B cell (primary cell): ENCODE data around the gene EPB41L2. TPM values are rescaled to one million over a fixed set of nuclear protein-coding genes. Genes with fewer than 3 reads are reported as not detected.

Source experiments
- ATAC-seq: fragments of 200-7000 bp; cut with Tn5 transposase; one replicate; pipeline ENCODE4 v1.10.0; 2021; ENCODE audit warnings: low read depth, mild to moderate bottlenecking, moderate number of reproducible peaks, moderate library complexity
- CTCF ChIA-PET: fragments of 350-600 bp; sonication (Branson Sonifier 250); formaldehyde crosslinking; loops from one replicate; lab custom pipeline; 2021; ENCODE audit warnings: antibody characterized with exemption, inconsistent platforms; lab: Charles Lee
- POLR2A ChIA-PET: fragments of 350-600 bp; sonication (Branson Sonifier 250); formaldehyde crosslinking; loops from one replicate; lab custom pipeline; 2021; ENCODE audit warnings: antibody characterized with exemption; lab: Charles Lee
- DNase-seq: peaks from one replicate; pipeline ENCODE4 v3.0.0; 2013
- H2AFZ ChIP-seq: 2 replicates; pipeline ENCODE4 v1.6.1; 2012; ENCODE audit warnings: mild to moderate bottlenecking, low read depth, low read length; ENCODE audit not compliant: insufficient read depth, poor library complexity, severe bottlenecking
- H3K27ac ChIP-seq, 2 donors: 1 replicate in 1 of 2; 2 replicates in 1 of 2; pipeline ENCODE4 v1.5.1; 2012 to 2013; ENCODE audit warnings: low read length in 2 of 2, mild to moderate bottlenecking in 2 of 2, moderate library complexity in 1 of 2
- H3K27me3 ChIP-seq, 4 experiments: fragments of 200-600 bp in 1 of 4; sonication (generic) in 1 of 4; replicated peaks in 1 of 4; 1 replicate in 2 of 4; 2 replicates in 2 of 4; pipeline versions ENCODE4 v1.6.1 to v1.7.0; 2013 to 2016; ENCODE audit warnings: low read length in 3 of 4, mild to moderate bottlenecking in 2 of 4, mixed read lengths in 1 of 4, moderate library complexity in 1 of 4; ENCODE audit not compliant: insufficient read depth in 4 of 4, control insufficient read depth in 3 of 4; ENCODE audit errors: control extremely low read depth in 1 of 4
- H3K36me3 ChIP-seq, 2 experiments: replicated peaks in 1 of 2; 1 replicate in 1 of 2; 2 replicates in 1 of 2; pipeline versions ENCODE4 v1.6.1 to v1.7.1; 2013; ENCODE audit warnings: low read length in 1 of 2; ENCODE audit not compliant: insufficient read depth in 2 of 2, control insufficient read depth in 1 of 2; ENCODE audit errors: control extremely low read depth in 1 of 2, extremely low read depth in 1 of 2
- H3K4me1 ChIP-seq, 2 donors: fragments of 200-600 bp in 1 of 2; sonication (generic) in 1 of 2; 1 replicate in 1 of 2; 2 replicates in 1 of 2; pipeline versions ENCODE4 v1.5.1 to v1.6.1; 2013 to 2017; ENCODE audit warnings: low read length in 2 of 2; ENCODE audit not compliant: control insufficient read depth in 2 of 2, insufficient read depth in 2 of 2
- H3K4me2 ChIP-seq: replicated peaks from 2 replicates; pipeline ENCODE3; 2012; ENCODE audit warnings: mild to moderate bottlenecking, low read depth, low read length; ENCODE audit not compliant: poor library complexity, severe bottlenecking
- H3K4me3 ChIP-seq, 5 experiments: fragments of 200-600 bp in 1 of 5; sonication (generic) in 1 of 5; 1 replicate in 3 of 5; 2 replicates in 2 of 5; pipeline versions ENCODE4 v1.5.1 to v1.7.0; 2011 to 2016; ENCODE audit warnings: low read length in 4 of 5, mild to moderate bottlenecking in 4 of 5, low read depth in 2 of 5, control low read depth in 1 of 5, moderate library complexity in 1 of 5; ENCODE audit not compliant: insufficient read depth in 1 of 5; ENCODE audit errors: control extremely low read depth in 1 of 5, extremely low read depth in 1 of 5
- H3K79me2 ChIP-seq: fragments of 200-600 bp; sonication (generic); one replicate; pipeline ENCODE4 v1.6.0; 2016; ENCODE audit warnings: low read length; ENCODE audit not compliant: control insufficient read depth, insufficient read depth
- H3K9ac ChIP-seq: fragments of 200-600 bp; sonication (generic); 2 replicates; pipeline ENCODE4 v1.6.1; 2017; ENCODE audit warnings: mild to moderate bottlenecking, low read length, moderate library complexity
- H3K9me3 ChIP-seq, 3 donors: one replicate each; pipeline versions ENCODE4 v1.6.1 to v1.7.1; 2013; ENCODE audit warnings: low read length in 2 of 3; ENCODE audit not compliant: control insufficient read depth in 2 of 3, insufficient read depth in 1 of 3; ENCODE audit errors: control extremely low read depth in 1 of 3
- H4K20me1 ChIP-seq: 2 replicates; pipeline ENCODE4 v1.6.0; 2012; ENCODE audit warnings: mild to moderate bottlenecking, low read length; ENCODE audit not compliant: insufficient read depth, control insufficient read depth, poor library complexity, severe bottlenecking
- H3K27ac Mint-ChIP-seq: one replicate; pipeline ENCODE4 v1.8.0; 2021; ENCODE audit warnings: mixed read lengths
- H3K27me3 Mint-ChIP-seq: one replicate; pipeline ENCODE4 v1.8.0; 2021; ENCODE audit warnings: mixed read lengths
- H3K4me1 Mint-ChIP-seq: one replicate; pipeline ENCODE4 v1.8.0; 2021; ENCODE audit warnings: mixed read lengths
- H3K4me3 Mint-ChIP-seq: one replicate; pipeline ENCODE4 v1.8.0; 2021; ENCODE audit warnings: mixed read lengths
- H3K9me3 Mint-ChIP-seq: one replicate; pipeline ENCODE4 v1.8.0; 2022; ENCODE audit warnings: mixed read lengths; ENCODE audit not compliant: insufficient read depth
- CTCF ChIP-seq: fragments of 200-600 bp; IDR thresholded peaks from one replicate; pipeline ENCODE4 v1.8.0; 2022; ENCODE audit warnings: antibody characterized with exemption, mild to moderate bottlenecking
- EZH2 ChIP-seq: IDR thresholded peaks from 2 replicates; pipeline ENCODE4 v1.6.1; 2012; ENCODE audit warnings: borderline replicate concordance, low read depth, mild to moderate bottlenecking, moderate library complexity, low read length; ENCODE audit not compliant: insufficient read depth, poor library complexity, severe bottlenecking
- WGBS: methylation state at CpG from one replicate; pipeline ENCODE4 v1.1.5; 2013; ENCODE audit warnings: missing lambda C conversion rate; ENCODE audit not compliant: insufficient coverage; 5-methylcytosine and 5-hydroxymethylcytosine counted together
- intact Hi-C: fragments of 100-400 bp; cut with micrococcal nuclease; formaldehyde crosslinking; loops from one replicate; pipeline ENCODE4 v1.10.0; 2022
- polyA plus RNA-seq: library from polyadenylated mRNA; depleted of rRNA; stranded (reverse); fragments of >200 nt; gene quantifications from 2 replicates; pipeline ENCODE4 v1.2.3, GENCODE V29; 2012
- total RNA-seq, 2 donors: library from RNA; stranded (reverse); fragments of 120-200 nt in 1 of 2; gene quantifications; 1 replicate in 1 of 2; 2 replicates in 1 of 2; pipeline versions ENCODE4 v1.2.3 to v1.2.4, GENCODE V29; 2013 to 2022

Gene EPB41L2
- total and polyA plus RNA-seq, 2 donors (not counting 1 experiment from before 2014, with no cell fraction given): 17.8 to 61.0 TPM

GRCh38 chr6:131038597-131039344, 24.3 kb downstream of the EPB41L2 start:
- Mint-ChIP-seq H3K4me1 (peaks cover 4% of the 10 kb centered on the region), H3K4me3 (no peak overlapping the region), H3K27ac (no peak overlapping the region), H3K27me3 (no peaks in the 10 kb centered on the region), H3K9me3 (no peaks in the 10 kb centered on the region)
- DNase-seq (no peak), ATAC-seq (no peak)
- intact Hi-C loops: no loop called here
- Histone ChIP-seq H3K27me3 (no peaks in the 10 kb centered on the region), H3K9ac (no peak overlapping the region), H3K36me3 (no peaks in the 10 kb centered on the region), H3K9me3 (peaks cover 0 to 6% (median 0%) of the 10 kb centered on the region in 3 donors), H3K4me2 (no peak overlapping the region), H3K4me1 (no peaks in the 10 kb centered on the region), H3K27ac (no peak overlapping the region), H3K4me3 (no peak overlapping the region), H4K20me1 (peaks cover 11% of the 10 kb centered on the region), H2AFZ (no peak overlapping the region), H3K79me2 (peaks cover 39% of the 10 kb centered on the region)
- WGBS: no CpG with 5 or more reads among the region's 5 CpGs
- CTCF ChIA-PET: interaction anchor here (1.0 kb wide), 1 partner anchor 22 kb away, joined by 4 read pairs; no protein-coding TSS in a partner anchor
- TF ChIP-seq EZH2 (no peak), CTCF (no peak)
- POLR2A ChIA-PET: no interaction called here
